Hair follicle dermal papilla cell (primary cell): ENCODE data around the gene LRRC3. TPM values are rescaled to one million over a fixed set of nuclear protein-coding genes. Genes with fewer than 3 reads are reported as not detected.

ENCODE experiments used
- small RNA-seq: library from RNA; depleted of rRNA; stranded (forward); fragments of <200 nt; gene quantifications from one replicate; pipeline ENCODE3, GENCODE V24; 2012
- total RNA-seq: library from RNA; depleted of rRNA; stranded (reverse); fragments of >200 nt; gene quantifications from 2 replicates; pipeline ENCODE4 v1.2.3, GENCODE V29; 2012

Gene LRRC3
- 1.3 and 1.5 TPM in 2 replicates for total RNA-seq

DNA sequence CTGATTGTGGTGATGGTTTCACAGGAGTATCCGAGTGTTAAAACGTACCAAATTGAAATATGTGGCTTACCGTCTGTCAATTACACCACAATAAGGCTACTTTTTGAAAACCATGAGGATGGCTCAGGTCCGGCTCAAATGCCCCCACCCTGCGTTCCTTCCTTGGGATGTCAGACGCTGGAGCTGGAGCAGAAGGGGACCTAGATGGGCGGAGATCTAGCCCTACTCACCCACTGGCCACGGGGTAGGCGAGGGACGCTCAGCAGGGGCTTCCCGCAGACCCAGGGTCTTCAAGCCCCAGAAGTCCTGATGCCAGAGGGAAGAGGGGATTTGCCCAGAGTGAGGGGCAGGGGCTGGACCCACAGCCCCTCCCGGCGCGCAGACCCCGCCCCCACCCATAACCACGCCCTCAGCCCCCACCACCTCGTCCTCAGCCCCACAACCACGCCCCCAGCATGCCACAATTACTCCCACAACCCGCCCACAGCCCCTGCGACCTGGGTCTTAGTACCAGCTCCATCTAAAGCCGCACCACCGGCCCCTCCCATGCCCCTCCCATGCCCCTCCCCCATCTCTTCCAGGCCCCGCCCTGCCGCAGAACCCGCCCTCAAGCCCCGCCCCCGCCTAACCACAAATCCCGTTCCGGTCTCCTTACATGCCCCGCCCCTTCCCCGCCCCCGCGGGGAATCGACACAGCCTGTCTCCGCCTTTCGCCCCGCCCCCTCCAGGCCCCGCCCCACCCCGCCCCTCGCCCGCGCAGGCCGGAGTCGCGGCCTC is at the start of gene LRRC3:
Gene LRRC3, plus strand, starts transcription at position 764 of the 777 bp plus-strand sequence. CDS start 1,135 bp downstream, outside the sequence.

Small RNAs within 50 kb of the gene (small RNA-seq; reads per million reads assigned to genes)
- gene RF00285: not detected

Other genes starting within 250 kb of the LRRC3 start
- gene ICOSLG, start 214.6 kb upstream of the LRRC3 start, total RNA-seq: under 0.01 TPM in 1 of 2 replicates, not detected in the other
- not detected in 2 replicates for gene DNMT3L, start 193.6 kb upstream of the LRRC3 start, total RNA-seq
- gene AIRE, start 169.6 kb upstream of the LRRC3 start, total RNA-seq: not detected in 2 replicates
- gene PFKL, start 155.5 kb upstream of the LRRC3 start, total RNA-seq: 141 and 151 TPM in 2 replicates
- gene CFAP410, start 116.1 kb upstream of the LRRC3 start, total RNA-seq: 20.1 and 23.9 TPM in 2 replicates
- under 0.01 TPM in 1 of 2 replicates, not detected in the other for gene TRPM2, start 101.9 kb upstream of the LRRC3 start, total RNA-seq
- not detected in 2 replicates for gene KRTAP10-1, start 84.7 kb downstream of the LRRC3 start, total RNA-seq
- not detected in 2 replicates for gene KRTAP10-2, start 96.0 kb downstream of the LRRC3 start, total RNA-seq
- gene KRTAP10-3, start 103.3 kb downstream of the LRRC3 start, total RNA-seq: not detected in 2 replicates
- gene KRTAP10-4, start 118.2 kb downstream of the LRRC3 start, total RNA-seq: not detected in 2 replicates
- not detected in 2 replicates for gene KRTAP10-5, start 125.1 kb downstream of the LRRC3 start, total RNA-seq
- gene KRTAP10-6, start 137.0 kb downstream of the LRRC3 start, total RNA-seq: not detected in 2 replicates
- not detected in 2 replicates for gene KRTAP10-7, start 145.1 kb downstream of the LRRC3 start, total RNA-seq
- gene KRTAP10-8, start 156.6 kb downstream of the LRRC3 start, total RNA-seq: not detected in 2 replicates
- not detected in 2 replicates for gene KRTAP10-9, start 171.6 kb downstream of the LRRC3 start, total RNA-seq
- gene KRTAP10-10, start 181.8 kb downstream of the LRRC3 start, total RNA-seq: not detected in 2 replicates
- gene KRTAP10-11, start 190.9 kb downstream of the LRRC3 start, total RNA-seq: not detected in 2 replicates
- not detected in 2 replicates for gene KRTAP12-4, start 199.1 kb downstream of the LRRC3 start, total RNA-seq
- gene KRTAP12-3, start 202.4 kb downstream of the LRRC3 start, total RNA-seq: not detected in 2 replicates
- not detected in 2 replicates for gene KRTAP12-2, start 211.4 kb downstream of the LRRC3 start, total RNA-seq
- not detected in 2 replicates for gene KRTAP12-1, start 226.7 kb downstream of the LRRC3 start, total RNA-seq
- gene KRTAP10-12, start 241.7 kb downstream of the LRRC3 start, total RNA-seq: not detected in 2 replicates